ENCODE measurements around the gene NCKAP5L. TPM values are rescaled to one million over a fixed set of nuclear protein-coding genes. Genes with fewer than 3 reads are reported as not detected.
A peak's percentile ranks its signal among the peaks of the same experiment; 100 is the strongest.

NCKAP5L gene
- total and polyA plus RNA-seq, 9 of the 15 experiments (the other 6 are each of a cell fraction or from before 2014, with no cell fraction given) = 0.01 to 14.4 (median 3.7) TPM

DNA sequence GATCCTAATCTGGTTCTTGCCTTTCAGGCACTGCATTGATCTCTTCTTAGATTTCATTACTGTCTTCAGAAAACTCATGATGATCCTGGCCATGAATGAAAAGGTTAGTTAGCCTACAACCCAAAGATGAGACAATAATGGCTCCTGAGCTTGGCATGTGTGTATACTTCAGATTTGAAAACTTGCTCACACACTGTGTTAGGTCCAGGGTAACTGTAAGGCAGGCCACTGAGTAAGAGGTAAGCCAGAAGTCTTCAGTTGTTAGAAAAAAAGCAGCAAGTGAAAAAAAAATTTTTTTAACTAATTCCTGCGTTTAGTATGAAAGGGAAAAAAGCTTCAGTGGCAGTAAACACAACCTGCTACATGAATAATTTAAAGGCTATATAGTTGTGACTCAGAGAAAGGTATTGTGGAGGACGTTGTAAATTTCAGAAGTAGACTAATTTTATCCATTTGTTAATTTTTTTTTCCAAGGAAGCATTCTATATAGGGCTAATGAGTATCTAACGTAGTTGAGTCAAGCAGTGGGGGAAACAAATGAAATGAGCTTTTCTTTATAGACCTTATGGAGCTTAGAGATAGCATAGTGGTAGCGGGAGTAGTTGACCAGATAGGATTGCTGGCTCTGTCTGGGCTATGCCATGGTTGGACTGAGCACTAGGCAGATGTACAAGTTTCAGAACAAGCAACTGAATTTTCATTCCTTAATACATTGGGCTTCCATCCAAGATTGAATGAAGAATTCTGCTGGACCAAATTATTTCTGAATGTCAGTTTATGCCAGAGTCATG is 66.3 kb downstream of the NCKAP5L start:
- Histone ChIP-seq H4K20me1 (replicated peaks; ENCODE audit: control insufficient read depth, insufficient read depth, low read length) (0 out of 2 replicates have a peak, but pooled peaks cover 4% of the 10 kb centered on the region), H3K36me3 (ENCODE audit: control insufficient read depth, insufficient read depth, low read length) (peaks cover 77% of the 10 kb centered on the region), H3K9me1 (ENCODE audit: control insufficient read depth, insufficient read depth, low read length) (no peaks in the 10 kb centered on the region), H3K9ac (ENCODE audit: insufficient read depth in 1 of 2, low read depth in 2 of 2, low read length in 2 of 2) (peak overlapping the region in 1 of 2 experiments; percentile 11; a peak in 1 of 4 replicates), H3K4me1 (replicated peaks in 1 of 2; ENCODE audit: control insufficient read depth in 2 of 2, insufficient read depth in 2 of 2, low read length in 2 of 2) (no peaks in the 10 kb centered on the region), H2AFZ (ENCODE audit: low read depth, low read length) (no peak overlapping the region), H3K4me2 (ENCODE audit: insufficient read depth, low read length) (no peak overlapping the region), H3K79me2 (ENCODE audit: control insufficient read depth, insufficient read depth, low read length) (no peaks in the 10 kb centered on the region), H3K4me3 (no peak overlapping the region), H3K9me3 (replicated peaks; ENCODE audit: control insufficient read depth, insufficient read depth, low read depth, low read length) (no peaks in the 10 kb centered on the region), H3K27me3 (ENCODE audit: control insufficient read depth in 2 of 2, insufficient read depth in 2 of 2, low read length in 2 of 2) (no peaks in the 10 kb centered on the region), H3K27ac (ENCODE audit: extremely low read depth, low read depth, low read length) (no peak overlapping the region)
- FAIRE-seq (no peak), DNase-seq (ENCODE audit: extremely low read depth in 1 of 4, low spot score in 3 of 4) (no peak), ATAC-seq (no peak)
- TF ChIP-seq ZNF408 (CRISPR knock-in tag; IDR thresholded peaks at IDR 0.05; ENCODE audit: low read depth) (no peak), GABPA (tag; conservative IDR thresholded peaks at IDR 0.05; ENCODE audit: low read depth) (no peak), CC2D1A (IDR thresholded peaks at IDR 0.05) (no peak), BCOR (IDR thresholded peaks at IDR 0.05) (no peak), SMARCC2 (IDR thresholded peaks at IDR 0.05; ENCODE audit: low read depth) (no peak)
- TF ChIP-seq, protein P1, sequence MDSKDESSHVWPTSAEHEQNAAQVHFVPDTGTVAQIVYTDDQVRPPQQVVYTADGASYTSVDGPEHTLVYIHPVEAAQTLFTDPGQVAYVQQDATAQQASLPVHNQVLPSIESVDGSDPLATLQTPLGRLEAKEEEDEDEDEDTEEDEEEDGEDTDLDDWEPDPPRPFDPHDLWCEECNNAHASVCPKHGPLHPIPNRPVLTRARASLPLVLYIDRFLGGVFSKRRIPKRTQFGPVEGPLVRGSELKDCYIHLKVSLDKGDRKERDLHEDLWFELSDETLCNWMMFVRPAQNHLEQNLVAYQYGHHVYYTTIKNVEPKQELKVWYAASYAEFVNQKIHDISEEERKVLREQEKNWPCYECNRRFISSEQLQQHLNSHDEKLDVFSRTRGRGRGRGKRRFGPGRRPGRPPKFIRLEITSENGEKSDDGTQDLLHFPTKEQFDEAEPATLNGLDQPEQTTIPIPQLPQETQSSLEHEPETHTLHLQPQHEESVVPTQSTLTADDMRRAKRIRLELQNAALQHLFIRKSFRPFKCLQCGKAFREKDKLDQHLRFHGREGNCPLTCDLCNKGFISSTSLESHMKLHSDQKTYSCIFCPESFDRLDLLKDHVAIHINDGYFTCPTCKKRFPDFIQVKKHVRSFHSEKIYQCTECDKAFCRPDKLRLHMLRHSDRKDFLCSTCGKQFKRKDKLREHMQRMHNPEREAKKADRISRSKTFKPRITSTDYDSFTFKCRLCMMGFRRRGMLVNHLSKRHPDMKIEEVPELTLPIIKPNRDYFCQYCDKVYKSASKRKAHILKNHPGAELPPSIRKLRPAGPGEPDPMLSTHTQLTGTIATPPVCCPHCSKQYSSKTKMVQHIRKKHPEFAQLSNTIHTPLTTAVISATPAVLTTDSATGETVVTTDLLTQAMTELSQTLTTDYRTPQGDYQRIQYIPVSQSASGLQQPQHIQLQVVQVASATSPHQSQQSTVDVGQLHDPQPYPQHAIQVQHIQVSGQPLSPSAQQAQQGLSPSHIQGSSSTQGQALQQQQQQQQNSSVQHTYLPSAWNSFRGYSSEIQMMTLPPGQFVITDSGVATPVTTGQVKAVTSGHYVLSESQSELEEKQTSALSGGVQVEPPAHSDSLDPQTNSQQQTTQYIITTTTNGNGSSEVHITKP (IDR thresholded peaks at IDR 0.05; ENCODE audit: partially characterized antibody) = no peak
- TF ChIP-seq, protein P2, sequence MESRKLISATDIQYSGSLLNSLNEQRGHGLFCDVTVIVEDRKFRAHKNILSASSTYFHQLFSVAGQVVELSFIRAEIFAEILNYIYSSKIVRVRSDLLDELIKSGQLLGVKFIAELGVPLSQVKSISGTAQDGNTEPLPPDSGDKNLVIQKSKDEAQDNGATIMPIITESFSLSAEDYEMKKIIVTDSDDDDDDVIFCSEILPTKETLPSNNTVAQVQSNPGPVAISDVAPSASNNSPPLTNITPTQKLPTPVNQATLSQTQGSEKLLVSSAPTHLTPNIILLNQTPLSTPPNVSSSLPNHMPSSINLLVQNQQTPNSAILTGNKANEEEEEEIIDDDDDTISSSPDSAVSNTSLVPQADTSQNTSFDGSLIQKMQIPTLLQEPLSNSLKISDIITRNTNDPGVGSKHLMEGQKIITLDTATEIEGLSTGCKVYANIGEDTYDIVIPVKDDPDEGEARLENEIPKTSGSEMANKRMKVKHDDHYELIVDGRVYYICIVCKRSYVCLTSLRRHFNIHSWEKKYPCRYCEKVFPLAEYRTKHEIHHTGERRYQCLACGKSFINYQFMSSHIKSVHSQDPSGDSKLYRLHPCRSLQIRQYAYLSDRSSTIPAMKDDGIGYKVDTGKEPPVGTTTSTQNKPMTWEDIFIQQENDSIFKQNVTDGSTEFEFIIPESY (CRISPR knock-in tag; IDR thresholded peaks at IDR 0.05) = peak; percentile 84
- POLR2A ChIA-PET = interaction anchor here (0.6 to 4.6 kb wide), 12 partner anchors 8 to 229 kb away, joined by 3 to 22 read pairs (median 3); partner anchors contain the start of genes BCDIN3D and TMBIM6
- in situ Hi-C loops (cut with MboI) (no loop called here), intact Hi-C loops (cut with micrococcal nuclease) (no loop called here)
- no TSS peak for BruUV-seq (replicated peaks)
- CTCF ChIA-PET (ENCODE audit: low intra/inter-chr PET ratio) = interaction anchor here (3.3 kb wide), 1 partner anchor 77 kb away, joined by 26 read pairs; no protein-coding TSS in a partner anchor
- WGBS (ENCODE audit: insufficient coverage, low coverage, missing lambda C conversion rate) = 80% methylated on average over 4 of the region's 4 CpGs

Data from K562 (cell line).